ENCODE data around the gene ARID5B.

ARID5B gene

DNA sequence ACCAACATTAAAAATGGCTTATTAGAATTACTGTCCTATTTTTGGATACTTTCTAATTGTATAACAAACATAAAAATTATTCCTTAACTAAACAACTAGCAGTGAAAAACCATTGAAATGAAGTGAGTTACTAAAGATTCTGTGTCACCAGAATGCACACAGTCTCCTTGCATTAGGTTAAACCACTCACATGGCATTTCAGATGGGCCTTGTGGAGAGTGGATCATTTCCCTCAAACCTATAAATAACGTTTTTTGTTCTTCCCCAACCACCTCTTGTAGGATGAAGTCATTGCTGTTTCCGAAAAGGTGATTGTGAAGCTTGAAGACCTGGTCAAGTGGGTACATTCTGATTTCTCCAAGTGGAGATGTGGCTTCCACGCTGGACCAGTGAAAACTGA lies 38.4 kb downstream of the ARID5B start:
- no peak for DNase-seq

DNA sequence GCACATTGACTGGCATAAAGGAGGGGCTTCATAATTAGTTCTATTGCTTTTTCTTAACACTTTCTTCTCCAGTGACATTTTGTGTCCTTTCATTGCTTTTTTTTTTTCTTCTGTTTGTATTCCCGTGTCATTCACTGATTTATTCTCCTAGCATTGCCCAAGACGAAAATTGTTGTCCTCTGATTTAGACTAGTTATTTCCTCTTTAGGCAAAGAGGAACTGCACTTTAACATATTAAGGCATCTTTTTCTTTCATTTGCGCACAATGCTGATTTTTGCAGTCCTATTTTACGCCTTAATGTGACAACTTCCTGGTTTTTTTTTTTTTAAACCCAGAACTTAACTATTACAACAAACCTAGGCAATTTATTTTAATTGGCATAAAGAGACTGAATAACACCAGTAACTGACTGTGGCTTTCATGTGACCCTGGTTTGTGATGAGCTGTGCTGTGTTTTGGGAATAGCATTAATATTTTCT lies 39.7 kb downstream of the ARID5B start:
- no peak for DNase-seq

DNA sequence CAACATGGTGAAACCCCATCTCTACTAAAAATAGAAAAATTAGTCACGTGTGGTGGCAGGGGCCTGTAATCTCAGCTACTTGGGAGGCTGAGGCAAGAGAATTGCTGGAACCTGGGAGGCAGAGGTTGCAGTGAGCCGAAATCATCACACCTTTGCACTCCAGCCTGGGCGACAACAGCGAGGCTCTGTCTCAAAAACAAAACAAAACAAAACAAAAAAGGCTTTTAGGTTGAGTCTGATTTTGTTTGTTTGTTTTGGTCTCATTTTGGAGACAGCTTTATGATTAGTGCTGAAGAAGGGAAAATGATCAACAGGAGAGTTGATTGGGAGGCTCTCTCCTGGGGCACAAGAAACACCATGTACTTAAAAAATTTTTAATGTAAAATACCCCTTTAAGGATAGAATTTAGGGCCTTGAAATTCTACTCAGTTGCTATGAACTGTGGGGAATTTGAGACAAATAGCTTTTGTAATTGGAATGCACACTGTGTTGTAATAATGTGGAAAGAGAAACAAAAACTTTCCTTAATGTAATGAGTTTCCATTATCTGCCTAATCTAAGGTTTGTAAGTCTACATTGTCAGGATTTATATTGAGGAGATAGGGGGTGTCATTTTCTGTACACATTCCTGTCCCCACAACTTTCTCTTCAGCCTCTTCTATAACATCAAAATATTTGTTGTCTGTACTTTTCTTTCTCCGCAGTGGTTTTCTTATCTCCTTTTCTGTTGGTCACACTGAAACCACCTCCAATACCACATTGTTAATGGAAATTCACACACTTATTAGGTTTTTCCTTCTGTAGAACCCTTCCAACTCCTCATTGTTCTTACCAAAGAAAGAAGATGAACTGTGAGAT lies 41.3 kb downstream of the ARID5B start:
- DNase-seq, result no peak

DNA sequence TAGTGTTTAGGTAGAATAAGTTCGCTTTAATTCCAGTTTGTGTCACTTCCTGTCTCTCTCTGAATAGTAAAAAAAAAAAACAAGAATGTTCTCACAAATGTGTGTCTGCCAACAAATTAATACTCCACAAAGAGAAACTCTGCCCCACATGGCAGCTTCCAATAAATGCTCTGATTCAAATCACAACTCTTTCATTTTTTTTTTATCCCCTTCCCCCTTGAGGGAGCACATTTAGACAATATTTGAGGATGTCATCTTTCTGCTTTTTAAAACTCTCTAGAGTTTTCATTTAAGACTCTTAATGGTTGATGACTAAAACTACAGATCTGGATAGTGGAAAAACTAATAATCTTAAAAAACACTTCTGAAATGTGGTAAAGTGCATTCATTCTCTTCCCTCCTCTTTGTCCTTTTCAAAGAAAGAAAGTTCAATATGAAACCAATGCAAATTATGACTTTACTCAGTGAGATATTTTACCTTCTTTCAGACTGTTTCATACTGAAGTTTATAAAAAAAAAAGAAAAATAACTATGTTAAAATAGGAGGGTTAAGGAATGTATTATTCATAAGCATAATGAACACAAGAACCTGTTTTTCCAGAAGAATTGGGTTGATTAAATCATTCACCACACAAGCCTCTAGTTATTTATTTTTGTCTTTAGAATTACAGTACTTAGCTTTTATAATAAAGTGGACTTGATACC lies 42.3 kb downstream of the ARID5B start:
- peak in 1 of 2 donors; percentile 35 for DNase-seq

DNA sequence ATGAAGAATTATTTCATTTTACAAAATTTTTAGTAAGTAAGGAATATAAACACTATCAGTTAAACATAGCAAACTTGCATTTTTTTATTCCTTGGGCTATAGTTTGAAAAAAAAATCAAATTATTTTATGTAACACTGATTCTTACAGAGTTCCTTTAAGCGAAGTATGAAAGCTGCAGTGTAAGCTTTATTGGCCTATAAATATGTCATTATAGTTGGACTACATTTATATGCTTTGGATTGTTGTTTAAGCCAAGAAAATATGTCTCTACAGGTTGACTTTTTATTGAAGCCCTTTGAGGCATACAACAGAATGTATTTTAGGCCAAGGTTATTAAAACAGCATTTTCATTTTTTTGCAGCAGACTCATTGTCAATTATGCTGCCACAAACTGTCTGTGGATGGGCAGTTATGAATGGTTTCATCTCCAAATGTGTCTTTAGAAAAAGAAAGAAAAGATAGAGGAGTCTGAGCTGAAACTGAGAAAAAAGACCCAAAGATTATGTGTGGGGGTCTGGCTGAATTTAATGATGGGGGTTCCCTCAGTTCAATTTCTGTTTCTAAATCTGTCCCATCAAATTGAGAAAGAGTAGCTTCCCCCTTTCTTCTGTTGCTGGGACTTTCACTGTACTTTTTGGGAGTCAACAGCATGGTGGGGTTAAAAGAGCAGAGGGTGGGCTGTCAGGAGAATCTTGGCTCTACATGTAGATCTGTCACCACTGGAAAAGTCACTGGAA lies 43.1 kb downstream of the ARID5B start:
- no peak for DNase-seq

DNA sequence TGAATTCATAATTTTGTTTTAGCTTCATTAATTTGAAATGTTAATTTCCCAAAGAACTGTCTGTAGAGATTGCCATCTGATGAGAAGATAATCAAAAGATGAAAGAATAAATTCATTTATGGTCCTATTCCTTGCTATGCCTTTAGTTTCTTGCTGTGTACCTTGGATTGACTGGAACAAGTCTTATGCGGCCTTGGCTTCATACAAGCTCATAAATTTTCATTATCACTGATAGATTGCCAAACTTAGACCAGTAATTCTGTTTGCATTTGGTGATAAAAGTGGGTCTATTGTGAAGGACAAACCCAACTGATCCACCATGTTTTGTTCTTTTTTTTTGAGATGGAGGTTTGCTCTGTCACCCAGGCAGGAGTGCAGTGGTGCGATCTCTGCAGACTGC lies 48.2 kb downstream of the ARID5B start:
- DNase-seq, result no peak

DNA sequence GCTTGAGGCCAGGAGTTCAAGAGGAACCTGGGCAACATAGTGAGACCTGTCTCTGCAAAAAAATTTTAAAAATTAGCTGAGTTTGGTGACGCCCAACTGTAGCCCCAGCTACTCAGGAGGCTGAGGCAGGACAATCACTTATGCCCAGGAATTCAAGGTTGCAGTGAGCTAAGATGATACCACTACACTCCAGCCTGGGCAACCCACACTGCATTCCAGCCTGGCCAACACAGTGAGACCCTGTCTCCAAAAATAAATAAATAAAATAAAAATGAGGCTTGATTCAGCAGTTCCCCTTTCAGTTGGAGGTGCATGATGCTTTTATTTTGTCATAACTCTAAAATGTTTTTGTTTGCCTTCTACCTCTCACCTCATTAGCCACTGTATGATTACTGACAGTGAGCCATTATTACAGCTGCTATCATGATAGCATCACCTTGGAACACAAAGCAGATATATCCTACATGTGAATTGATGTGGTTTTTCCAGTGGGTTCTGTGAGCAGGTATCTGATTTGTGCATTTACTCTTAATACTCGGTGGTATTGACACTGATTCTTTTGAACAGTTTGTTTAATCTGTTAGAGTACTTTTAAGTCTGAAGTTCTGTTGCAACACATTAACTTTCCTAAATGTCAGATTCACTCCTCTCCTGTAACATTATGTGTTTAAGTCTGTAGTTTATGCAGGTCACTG lies 49.1 kb downstream of the ARID5B start:
- DNase-seq, result no peak

DNA sequence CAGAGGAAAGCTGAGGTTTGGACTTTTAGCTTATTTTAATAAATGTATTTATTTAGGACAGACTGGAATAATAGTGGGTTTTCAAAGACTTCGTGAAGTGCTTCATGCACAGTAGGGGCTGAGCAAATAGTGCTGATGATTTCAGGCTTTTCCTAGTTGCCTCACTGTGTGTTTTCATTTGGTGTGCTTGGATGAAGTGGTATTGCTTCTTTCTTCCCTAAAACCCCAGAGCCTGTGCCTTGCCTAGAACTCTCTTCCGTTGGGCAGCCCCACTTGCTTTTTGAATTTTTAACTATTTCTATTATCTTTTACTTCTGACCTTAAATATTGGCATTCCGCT lies 49.6 kb downstream of the ARID5B start:
- no peak for DNase-seq

DNA sequence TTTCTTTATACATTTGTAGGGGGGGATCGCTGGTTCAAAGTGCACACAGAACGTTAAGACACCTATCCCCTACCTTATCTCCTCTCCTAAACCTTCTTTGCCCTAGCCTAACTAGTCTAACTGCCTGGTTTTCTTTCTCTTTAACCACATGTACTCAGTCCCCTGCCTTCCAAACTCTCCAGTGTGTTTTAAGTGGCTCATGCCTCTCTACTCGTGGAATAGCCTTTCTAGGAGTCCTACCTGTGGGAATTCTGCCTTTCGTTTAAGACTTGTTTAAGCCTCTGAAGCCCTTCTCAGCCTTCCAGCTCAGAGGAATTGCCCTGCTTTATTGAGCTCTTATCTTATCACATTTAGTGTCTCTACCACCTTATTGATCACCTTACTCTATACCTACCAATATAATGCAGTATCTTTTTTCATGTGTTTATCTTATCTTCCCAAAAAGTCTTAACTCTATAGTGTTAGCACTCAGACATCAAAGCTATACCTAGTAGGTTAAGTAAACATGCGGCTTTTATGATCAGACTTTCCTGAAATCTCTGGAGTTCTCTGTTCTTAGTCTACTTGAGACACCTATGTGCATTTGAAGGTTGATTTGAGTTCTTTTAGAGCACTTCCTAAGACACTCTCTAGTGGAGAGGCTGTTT lies 50.7 kb downstream of the ARID5B start:
- DNase-seq, result no peak

DNA sequence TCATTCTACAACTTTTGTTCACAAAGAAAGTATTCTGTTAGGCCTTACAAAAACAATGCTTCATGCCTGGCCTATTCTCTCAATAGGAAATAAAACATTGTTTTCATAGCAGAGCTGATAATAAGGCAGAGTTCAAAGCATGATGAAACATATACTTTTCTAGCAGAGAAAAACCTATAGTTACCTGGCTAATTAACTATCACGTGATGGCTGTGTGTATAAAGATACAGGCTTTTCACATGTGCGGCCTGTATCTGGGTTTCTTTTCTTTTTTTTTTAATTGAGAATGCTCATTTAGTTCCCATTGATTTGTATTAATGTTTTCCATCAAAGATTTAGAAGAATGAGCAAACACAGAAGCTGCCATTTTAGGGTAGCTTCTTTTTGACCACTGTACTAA lies 51.7 kb downstream of the ARID5B start:
- DNase-seq, result no peak

DNA sequence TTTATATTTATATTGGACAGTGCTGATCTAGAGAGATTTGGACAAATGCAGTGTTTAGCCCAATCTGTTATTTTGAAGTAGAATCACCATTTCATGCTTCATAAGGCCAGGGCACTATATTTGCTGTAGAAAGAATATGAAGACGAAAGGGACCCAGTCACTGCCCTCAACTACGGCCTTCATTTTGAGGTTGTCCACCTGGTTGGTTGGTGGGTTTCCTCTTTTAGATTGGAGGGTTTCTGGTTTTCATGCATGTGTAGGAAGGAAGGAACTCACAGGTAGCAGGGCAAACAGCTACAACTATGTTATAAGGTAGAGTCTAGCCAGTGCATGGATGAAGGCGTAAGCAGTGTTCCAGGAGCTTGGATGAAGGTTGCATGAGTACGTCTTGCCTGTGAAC lies 56.3 kb downstream of the ARID5B start:
- DNase-seq, result no peak

DNA sequence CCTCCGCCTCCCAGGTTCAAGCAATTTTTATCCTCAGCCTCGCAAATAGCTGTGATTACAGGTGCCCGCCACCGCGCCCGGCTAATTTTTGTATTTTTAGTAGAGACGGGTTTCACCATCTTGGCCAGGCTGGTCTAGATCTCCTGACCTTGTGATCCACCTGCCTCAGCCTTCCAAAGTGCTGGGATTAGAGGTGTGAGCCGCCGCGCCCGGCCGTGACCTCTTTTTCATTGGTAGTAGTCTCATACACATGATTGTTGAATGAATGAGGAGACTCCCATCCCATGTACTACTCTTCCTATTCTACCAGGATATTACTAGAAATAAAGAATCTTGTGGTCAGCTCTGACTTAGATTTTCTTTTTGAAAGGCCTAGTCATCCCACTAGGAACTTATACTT lies 56.8 kb downstream of the ARID5B start:
- no peak for DNase-seq

DNA sequence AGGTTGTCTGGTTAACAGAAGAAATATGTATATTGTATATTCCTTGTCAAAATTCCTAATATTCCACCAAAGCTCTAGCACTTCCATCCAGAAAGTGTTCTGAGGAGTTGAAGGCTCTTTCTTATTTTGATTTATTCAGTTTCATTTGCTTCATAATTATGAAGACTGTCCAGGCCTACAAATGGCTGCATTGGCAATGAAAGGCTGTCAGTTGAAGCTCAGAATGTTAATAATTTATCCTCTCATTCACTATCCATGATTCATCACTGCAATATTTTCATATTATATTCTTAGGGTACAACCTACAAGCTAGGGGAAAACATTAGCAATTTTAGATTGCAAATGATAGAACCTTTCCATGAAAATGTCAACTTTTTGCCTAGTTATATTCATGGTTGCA lies 57.3 kb downstream of the ARID5B start:
- no peak for DNase-seq

DNA sequence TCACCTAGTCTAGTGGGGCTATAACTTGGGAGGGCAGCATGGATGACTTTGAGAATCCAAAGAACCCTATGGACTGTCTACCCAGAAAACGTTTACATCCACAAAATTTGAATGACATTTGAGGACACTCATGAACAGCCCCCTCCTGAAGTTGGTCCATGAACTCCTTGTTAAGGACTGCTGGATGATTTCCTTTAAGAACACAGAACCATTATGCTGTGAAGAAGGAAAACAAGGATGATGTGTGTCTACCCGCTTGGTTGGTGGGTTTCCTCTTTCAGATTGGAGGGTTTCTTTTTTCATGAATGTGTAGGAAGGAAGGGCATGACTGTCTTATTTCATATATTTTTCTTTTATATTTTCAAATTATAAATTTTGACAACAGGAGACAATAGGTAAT lies 58.3 kb downstream of the ARID5B start:
- no peak for DNase-seq

DNA sequence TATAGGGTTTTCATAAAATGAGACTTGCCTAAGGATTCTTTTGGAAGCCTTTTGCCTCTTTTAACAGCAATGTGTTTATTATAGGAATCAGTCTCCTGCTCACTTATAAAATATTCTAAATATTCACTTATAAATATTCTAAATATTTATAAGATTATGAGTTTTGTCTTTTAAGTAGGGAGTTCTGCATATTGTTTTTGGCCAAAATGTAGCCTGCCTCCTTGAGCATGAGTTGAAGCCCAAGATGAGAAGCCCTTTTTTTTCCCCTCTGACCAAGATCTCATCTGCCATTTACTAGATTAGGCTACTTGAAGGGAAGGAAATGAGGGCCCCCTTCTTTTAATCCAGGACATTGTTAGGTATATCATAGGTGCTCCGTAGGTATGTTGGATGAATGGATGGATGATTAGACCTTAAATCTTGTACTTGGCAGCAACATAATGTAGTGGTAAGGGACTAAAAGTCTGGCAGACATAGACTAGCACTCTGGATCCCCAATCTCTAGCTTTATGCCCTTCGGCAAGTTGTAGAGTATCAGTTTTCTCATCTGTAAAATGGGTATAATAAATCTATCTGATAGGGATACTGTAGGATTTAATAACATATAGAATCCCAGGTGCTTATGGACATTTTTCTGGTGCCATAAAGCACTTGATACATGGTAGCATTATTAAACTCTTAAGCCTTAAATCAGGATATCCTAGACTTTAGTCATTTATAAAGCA lies 59.1 kb downstream of the ARID5B start:
- DNase-seq, result no peak

DNA sequence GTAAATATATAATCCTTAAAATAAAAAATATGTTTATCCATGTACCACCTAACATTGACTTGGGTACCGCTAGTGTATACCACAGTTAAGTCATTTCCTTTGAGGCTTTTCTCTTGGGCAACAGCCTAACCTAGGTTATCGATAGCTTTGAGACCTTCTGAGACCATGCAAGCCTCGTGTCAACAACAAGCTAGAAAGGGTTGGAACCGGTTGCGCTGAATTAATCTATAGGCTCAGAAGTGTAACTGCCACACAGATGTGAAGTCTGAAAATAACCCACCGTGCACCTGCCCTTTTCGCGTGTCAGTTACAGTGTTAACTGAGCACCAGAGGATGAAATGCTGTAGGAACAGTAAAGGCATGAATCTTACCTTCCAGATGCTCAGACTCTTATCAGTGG lies 59.8 kb downstream of the ARID5B start:
- no peak for DNase-seq

DNA sequence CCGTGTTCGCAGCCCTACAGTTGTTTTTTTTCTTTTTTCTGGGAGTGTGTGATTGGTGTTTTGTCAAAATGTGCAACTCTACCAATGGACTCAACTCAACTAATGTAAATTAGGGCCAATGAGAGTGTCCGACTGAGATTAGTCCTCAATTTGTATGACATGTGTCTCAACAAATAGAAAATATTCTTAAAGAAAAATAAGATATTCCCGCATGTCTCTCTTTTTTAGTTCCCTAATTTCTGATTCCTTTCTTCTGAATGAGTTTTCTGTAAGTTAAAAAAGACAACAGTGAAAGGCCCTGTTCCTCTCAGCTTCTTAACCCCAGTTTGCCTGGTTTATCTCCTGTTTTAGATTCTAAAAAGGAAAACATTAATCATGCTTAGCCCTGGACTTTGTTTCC lies 61.5 kb downstream of the ARID5B start:
- no peak for DNase-seq

DNA sequence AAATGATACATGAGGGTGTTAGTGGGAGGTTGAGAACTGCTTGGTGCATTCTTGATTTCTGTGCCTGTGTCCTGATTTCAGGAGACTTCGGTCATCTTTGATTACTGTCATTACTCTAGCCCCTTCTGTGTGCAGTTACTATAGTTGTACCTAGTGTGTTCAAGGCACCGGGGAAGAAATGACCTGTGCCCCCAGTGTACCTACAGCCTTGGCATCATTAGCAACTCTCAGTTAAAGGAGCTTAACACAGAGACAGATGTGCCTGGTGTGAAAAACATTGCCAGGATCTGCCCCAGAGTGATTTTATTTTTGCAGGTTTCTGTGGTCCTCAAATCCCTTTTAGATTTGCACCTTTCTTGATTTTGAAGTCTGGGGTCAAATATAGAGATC lies 62.2 kb downstream of the ARID5B start:
- DNase-seq, result no peak

DNA sequence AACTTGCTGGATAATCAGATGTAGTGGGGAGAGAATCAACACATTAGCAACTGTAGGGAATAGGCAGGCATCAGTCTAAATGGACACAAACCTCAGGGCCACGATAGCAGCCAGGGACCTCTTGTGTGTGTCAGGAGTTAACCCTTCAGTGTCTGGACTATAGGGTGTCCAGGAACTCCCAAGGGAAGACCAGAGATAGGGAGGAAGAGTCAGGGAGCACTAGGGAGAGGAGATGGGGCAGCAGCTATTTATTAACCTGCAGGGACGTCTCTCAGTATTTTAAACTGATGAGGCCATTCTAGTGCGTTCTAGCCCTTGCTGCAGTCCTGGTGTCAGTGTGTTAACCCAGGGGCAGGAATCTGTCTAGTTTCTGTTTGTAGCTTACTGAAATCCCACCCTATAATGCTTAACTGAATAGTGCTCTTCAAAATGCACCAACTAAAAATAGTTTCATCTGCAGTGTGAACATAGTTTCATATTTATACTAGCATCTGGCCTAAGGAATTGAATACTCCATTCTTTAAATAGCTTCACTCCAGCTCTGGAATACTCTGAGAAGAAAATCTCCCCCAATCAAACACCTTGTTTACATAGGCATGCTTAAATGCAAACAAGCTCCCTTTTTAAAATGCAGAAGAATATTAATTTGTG lies 62.7 kb downstream of the ARID5B start:
- DNase-seq, result no peak

DNA sequence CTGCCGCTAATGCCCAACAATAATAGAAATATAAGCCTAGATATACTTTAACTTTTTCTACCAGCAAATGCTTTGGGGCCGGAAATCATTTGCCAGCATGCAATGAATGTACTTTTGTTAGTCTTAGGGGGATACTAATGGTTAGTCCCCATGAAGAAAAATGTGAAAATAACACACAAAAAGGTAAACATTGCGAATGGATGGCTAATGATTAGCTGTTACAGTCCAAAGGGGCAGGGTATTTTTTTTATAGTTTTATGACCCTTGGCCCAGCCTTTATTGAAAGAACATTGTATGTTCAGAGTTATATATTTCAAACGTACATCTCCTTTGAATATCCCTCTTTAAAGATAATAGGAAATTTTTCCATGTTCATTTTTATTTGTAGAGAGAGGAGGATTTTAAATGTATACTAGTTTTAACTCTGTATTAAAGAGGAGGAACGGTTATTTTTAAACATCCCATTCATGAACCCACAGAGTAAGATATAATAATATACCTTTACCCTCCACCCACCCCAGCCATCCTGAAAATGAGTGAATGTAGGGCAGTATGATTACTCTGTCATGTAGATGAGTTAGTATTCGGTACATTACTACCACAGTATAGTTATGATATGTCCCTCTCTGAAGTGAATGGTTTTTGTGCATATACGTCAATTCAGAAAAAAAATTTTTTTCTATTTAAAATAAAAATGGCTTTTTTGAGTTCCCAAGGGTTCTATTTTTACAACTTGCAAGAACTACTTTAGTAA lies 63.6 kb downstream of the ARID5B start:
- DNase-seq, result no peak

Data from stimulated activated CD4-positive, alpha-beta T cell treated with anti-CD3 and anti-CD28 coated beads, Interleukin-2, amount 100 ng/mL, for 24 hours (primary cell).